Measurements from ENCODE around the gene CCNL2. TPM values are rescaled to one million over a fixed set of nuclear protein-coding genes. Genes with fewer than 3 reads are reported as not detected.

Gene CCNL2
- total and polyA plus RNA-seq, 2 of the 13 experiments (the other 11 are each of a cell fraction or from before 2014, with no cell fraction given) = 105 to 340 TPM

DNA sequence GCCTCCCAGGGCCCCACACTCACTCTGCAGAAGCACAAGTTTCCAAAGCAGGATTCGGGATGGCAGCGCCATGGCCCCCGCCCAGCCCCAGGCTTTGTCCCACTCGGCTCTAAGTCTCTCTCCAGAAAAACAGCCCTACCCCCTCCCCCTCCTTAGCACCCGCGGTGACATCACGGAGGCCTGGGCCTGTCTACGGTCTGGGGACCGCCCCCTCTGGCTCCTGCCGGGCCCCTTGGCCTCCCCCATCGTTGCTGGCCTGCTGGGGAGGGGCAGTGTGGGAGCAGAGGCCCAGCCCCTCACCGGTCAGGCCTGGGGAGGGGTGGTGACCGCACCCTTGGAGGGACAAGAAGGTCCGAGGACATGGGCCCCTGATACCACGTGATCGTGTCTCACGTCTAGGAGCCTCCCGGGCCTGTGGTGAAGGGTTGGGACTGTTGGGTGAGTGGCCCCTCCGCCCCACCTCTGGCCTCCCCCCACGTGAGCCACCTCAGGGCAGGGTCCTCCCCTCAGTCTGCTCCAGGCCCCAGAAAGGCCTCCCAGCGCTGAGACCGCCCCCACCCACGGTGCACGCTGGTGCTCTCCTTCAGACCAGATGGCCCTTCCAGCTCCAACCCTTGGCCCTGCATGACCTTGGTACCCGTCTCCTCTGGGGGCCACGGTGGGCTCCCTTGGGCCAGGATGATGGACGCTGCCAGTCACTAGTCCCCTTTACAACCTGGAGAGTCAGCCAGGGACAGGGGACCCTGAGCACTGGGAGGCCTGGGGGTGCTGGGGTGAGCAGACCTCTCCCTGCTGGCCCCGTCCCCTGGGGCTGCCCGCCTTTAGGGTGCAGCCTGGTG lies 40.5 kb downstream of the CCNL2 start, which contains the start of gene MXRA8 (continued):
- TF ChIP-seq HINFP (CRISPR knock-in tag; IDR thresholded peaks at IDR 0.05; ENCODE audit: low read depth) (no peak), ZFP62 (CRISPR knock-in tag; IDR thresholded peaks at IDR 0.05) (no peak), ZNF564 (CRISPR knock-in tag; IDR thresholded peaks at IDR 0.05) (no peak), MTF1 (CRISPR knock-in tag; IDR thresholded peaks at IDR 0.05) (no peak), JUNB (CRISPR knock-in tag; IDR thresholded peaks at IDR 0.05; ENCODE audit: borderline replicate concordance) (no peak), ZNF382 (CRISPR knock-in tag; IDR thresholded peaks at IDR 0.05; ENCODE audit: borderline replicate concordance) (no peak), TARDBP (CRISPR knock-in tag; IDR thresholded peaks at IDR 0.05) (peak; percentile 61; the same call in 1 of the 2 replicates), FIP1L1 (IDR thresholded peaks at IDR 0.05; ENCODE audit: borderline replicate concordance, insufficient read depth, low read depth, low read length) (no peak), HNRNPL (IDR thresholded peaks at IDR 0.05; ENCODE audit: low read depth, low read length) (0 out of 2 replicates have a peak, but pooled peaks have one; percentile 31), HIVEP1 (CRISPR knock-in tag; IDR thresholded peaks at IDR 0.05) (0 out of 2 replicates have a peak, but pooled peaks have one; percentile 33), TGIF2 (CRISPR knock-in tag; IDR thresholded peaks at IDR 0.05) (no peak; the same call in none of the 2 replicates), ZNF572 (CRISPR knock-in tag; IDR thresholded peaks at IDR 0.05) (no peak), ZNF589 (CRISPR knock-in tag; conservative IDR thresholded peaks at IDR 0.05) (no peak), ZNF790 (CRISPR knock-in tag; IDR thresholded peaks at IDR 0.05; ENCODE audit: borderline replicate concordance) (no peak), ZNF280D (CRISPR knock-in tag; IDR thresholded peaks at IDR 0.05) (peak; percentile 87; the same call in 1 of the 2 replicates), JDP2 (CRISPR knock-in tag; IDR thresholded peaks at IDR 0.05; ENCODE audit: borderline replicate concordance) (no peak), ATF5 (CRISPR knock-in tag; IDR thresholded peaks at IDR 0.05; ENCODE audit: low read depth) (no peak), CENPBD1 (CRISPR knock-in tag; IDR thresholded peaks at IDR 0.05; ENCODE audit: borderline replicate concordance, low read depth) (no peak)
- TF ChIP-seq, protein P1, sequence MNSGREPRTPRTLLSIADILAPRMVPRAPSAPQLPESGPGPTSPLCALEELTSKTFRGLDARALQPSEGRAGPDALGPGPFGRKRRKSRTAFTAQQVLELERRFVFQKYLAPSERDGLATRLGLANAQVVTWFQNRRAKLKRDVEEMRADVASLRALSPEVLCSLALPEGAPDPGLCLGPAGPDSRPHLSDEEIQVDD (CRISPR knock-in tag; IDR thresholded peaks at IDR 0.05; ENCODE audit: borderline replicate concordance) = no peak
- TF ChIP-seq, protein P2, sequence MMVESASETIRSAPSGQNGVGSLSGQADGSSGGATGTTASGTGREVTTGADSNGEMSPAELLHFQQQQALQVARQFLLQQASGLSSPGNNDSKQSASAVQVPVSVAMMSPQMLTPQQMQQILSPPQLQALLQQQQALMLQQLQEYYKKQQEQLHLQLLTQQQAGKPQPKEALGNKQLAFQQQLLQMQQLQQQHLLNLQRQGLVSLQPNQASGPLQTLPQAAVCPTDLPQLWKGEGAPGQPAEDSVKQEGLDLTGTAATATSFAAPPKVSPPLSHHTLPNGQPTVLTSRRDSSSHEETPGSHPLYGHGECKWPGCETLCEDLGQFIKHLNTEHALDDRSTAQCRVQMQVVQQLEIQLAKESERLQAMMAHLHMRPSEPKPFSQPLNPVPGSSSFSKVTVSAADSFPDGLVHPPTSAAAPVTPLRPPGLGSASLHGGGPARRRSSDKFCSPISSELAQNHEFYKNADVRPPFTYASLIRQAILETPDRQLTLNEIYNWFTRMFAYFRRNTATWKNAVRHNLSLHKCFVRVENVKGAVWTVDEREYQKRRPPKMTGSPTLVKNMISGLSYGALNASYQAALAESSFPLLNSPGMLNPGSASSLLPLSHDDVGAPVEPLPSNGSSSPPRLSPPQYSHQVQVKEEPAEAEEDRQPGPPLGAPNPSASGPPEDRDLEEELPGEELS (CRISPR knock-in tag; IDR thresholded peaks at IDR 0.05) = no peak
